ENCODE data around the gene CAMK1G. TPM values are rescaled to one million over a fixed set of nuclear protein-coding genes. Genes with fewer than 3 reads are reported as not detected.

The CAMK1G gene
- total RNA-seq, 2 experiments from 2014 or later = not detected

DNA sequence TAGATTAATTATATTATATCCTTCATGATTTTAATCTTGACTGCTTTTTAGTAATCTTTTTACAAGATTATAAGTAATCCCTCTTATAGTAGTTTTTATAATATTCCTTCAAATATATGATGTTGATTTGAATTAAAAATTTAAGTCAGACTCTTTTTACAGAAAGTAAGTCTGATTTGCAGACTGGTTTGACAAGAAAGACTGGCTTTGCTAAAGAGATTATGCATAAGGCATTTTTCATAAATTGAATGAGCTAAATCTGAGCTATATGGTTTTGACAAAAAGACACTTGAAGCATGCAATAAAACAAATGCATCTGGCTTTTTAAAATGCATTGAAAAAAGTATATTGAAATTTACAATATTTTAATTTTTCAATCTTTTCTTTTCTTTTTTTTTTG, 26.3 kb upstream of the CAMK1G start:
- ATAC-seq (ENCODE audit: poor library complexity) (no peak), DNase-seq (no peak)
- Mint-ChIP-seq H3K4me3 (no peak overlapping the region), H3K4me1 (ENCODE audit: low read depth) (no peaks in the 10 kb centered on the region), H3K9me3 (no peaks in the 10 kb centered on the region), H3K27me3 (peaks cover 15% of the 10 kb centered on the region), H3K27ac (no peak overlapping the region), H3K36me3 (ENCODE audit: low read depth) (no peaks in the 10 kb centered on the region)
- Histone ChIP-seq H3K9me3 (ENCODE audit: control insufficient read depth in 1 of 2, insufficient read depth in 1 of 2, low read length in 2 of 2) (no peaks in the 10 kb centered on the region), H3K27me3 (ENCODE audit: control insufficient read depth in 1 of 2, insufficient read depth in 2 of 2, low read length in 2 of 2) (no peaks in the 10 kb centered on the region), H3K4me1 (ENCODE audit: insufficient read depth, low read length) (no peaks in the 10 kb centered on the region), H3K27ac (ENCODE audit: low read depth in 1 of 2, low read length in 2 of 2) (no peak overlapping the region), H3K36me3 (ENCODE audit: insufficient read depth, low read length) (no peaks in the 10 kb centered on the region), H3K4me3 (ENCODE audit: low read length) (no peak overlapping the region)
- CTCF ChIA-PET = no interaction called here
- intact Hi-C loops (cut with DNase I, micrococcal nuclease) = no loop called here
- no peak for TF ChIP-seq CTCF (IDR thresholded peaks at IDR 0.05)
- POLR2A ChIA-PET = no interaction called here

GRCh38 chr1:209560529-209560928, 23.0 kb upstream of the CAMK1G start:
- no peak overlapping the region for H3K27ac Mint-ChIP-seq
- Histone ChIP-seq H3K4me1 (ENCODE audit: insufficient read depth, low read length) (no peaks in the 10 kb centered on the region), H3K4me3 (ENCODE audit: low read length) (no peak overlapping the region), H3K36me3 (ENCODE audit: insufficient read depth, low read length) (no peaks in the 10 kb centered on the region), H3K9me3 (ENCODE audit: control insufficient read depth in 1 of 2, insufficient read depth in 1 of 2, low read length in 2 of 2) (no peaks in the 10 kb centered on the region), H3K27me3 (ENCODE audit: control insufficient read depth in 1 of 2, insufficient read depth in 2 of 2, low read length in 2 of 2) (no peaks in the 10 kb centered on the region), H3K27ac (ENCODE audit: low read depth in 1 of 2, low read length in 2 of 2) (no peak overlapping the region)
- CTCF ChIA-PET = interaction anchor here (0.7 kb wide), 1 partner anchor 9 kb away, joined by 3 read pairs; no protein-coding TSS in a partner anchor
- ATAC-seq (ENCODE audit: poor library complexity) (no peak), DNase-seq (no peak)
- H3K9me3 Mint-ChIP-seq = no peaks in the 10 kb centered on the region
- intact Hi-C loops (cut with DNase I, micrococcal nuclease) = no loop called here
- no peak overlapping the region for H3K4me3 Mint-ChIP-seq
- peaks cover 43% of the 10 kb centered on the region for H3K27me3 Mint-ChIP-seq
- H3K36me3 Mint-ChIP-seq (ENCODE audit: low read depth) = no peaks in the 10 kb centered on the region
- no peak for TF ChIP-seq CTCF (IDR thresholded peaks at IDR 0.05)
- H3K4me1 Mint-ChIP-seq (ENCODE audit: low read depth) = no peaks in the 10 kb centered on the region
- POLR2A ChIA-PET = no interaction called here

- Mint-ChIP-seq H3K9me3 (no peaks in the 10 kb centered on the region), H3K36me3 (ENCODE audit: low read depth) (no peaks in the 10 kb centered on the region), H3K27me3 (peaks cover 47% of the 10 kb centered on the region), H3K4me1 (ENCODE audit: low read depth) (peaks cover under 1% of the 10 kb centered on the region), H3K4me3 (no peak overlapping the region), H3K27ac (no peak overlapping the region)
- Histone ChIP-seq H3K9me3 (ENCODE audit: control insufficient read depth in 1 of 2, insufficient read depth in 1 of 2, low read length in 2 of 2) (no peaks in the 10 kb centered on the region), H3K36me3 (ENCODE audit: insufficient read depth, low read length) (no peaks in the 10 kb centered on the region), H3K27me3 (ENCODE audit: control insufficient read depth in 1 of 2, insufficient read depth in 2 of 2, low read length in 2 of 2) (no peaks in the 10 kb centered on the region), H3K4me3 (ENCODE audit: low read length) (no peak overlapping the region), H3K27ac (ENCODE audit: low read depth in 1 of 2, low read length in 2 of 2) (no peak overlapping the region), H3K4me1 (ENCODE audit: insufficient read depth, low read length) (no peaks in the 10 kb centered on the region)
- ChIA-PET CTCF (interaction anchor here (0.7 kb wide), 1 partner anchor 9 kb away, joined by 3 read pairs; no protein-coding TSS in a partner anchor), POLR2A (no interaction called here)
- TF ChIP-seq CTCF (IDR thresholded peaks at IDR 0.05) = no peak
- DNase-seq = no peak
- no peak for ATAC-seq (ENCODE audit: poor library complexity)
- intact Hi-C loops (cut with DNase I, micrococcal nuclease) = no loop called here
Observed at GRCh38 chr1:209560952-209561351, 22.6 kb upstream of the CAMK1G start.

All from CD4-positive, alpha-beta T cell (primary cell).